ENCODE data around the gene FITM2.

DNA sequence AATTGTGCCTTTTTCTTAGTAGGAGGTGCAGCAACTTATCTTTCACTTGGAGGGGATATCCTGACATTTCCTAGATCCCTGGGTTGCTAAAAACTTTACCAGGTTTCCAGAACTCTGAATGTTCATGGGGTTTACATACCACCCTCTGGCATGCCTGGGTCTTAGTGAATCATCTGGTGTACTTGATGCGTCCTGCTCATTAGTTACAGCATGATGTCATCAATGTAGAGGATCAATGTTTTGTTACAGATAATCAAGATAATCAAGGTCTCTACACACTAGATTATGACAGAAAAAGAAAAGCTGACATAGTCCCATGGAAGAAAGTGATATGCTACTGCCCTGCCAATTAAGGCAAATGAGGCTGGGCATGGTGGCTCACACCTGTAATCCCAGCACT, 27.0 kb downstream of the FITM2 start:
- TF ChIP-seq EZH2 (IDR thresholded peaks at IDR 0.05; ENCODE audit: borderline replicate concordance) = no peak
- TF ChIP-seq, protein P1, sequence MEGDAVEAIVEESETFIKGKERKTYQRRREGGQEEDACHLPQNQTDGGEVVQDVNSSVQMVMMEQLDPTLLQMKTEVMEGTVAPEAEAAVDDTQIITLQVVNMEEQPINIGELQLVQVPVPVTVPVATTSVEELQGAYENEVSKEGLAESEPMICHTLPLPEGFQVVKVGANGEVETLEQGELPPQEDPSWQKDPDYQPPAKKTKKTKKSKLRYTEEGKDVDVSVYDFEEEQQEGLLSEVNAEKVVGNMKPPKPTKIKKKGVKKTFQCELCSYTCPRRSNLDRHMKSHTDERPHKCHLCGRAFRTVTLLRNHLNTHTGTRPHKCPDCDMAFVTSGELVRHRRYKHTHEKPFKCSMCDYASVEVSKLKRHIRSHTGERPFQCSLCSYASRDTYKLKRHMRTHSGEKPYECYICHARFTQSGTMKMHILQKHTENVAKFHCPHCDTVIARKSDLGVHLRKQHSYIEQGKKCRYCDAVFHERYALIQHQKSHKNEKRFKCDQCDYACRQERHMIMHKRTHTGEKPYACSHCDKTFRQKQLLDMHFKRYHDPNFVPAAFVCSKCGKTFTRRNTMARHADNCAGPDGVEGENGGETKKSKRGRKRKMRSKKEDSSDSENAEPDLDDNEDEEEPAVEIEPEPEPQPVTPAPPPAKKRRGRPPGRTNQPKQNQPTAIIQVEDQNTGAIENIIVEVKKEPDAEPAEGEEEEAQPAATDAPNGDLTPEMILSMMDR (IDR thresholded peaks at IDR 0.05; ENCODE audit: poor library complexity) = no peak

All from hepatocyte (in vitro differentiated cells).